ENCODE results near the gene HS3ST3A1. TPM values are rescaled to one million over a fixed set of nuclear protein-coding genes. Genes with fewer than 3 reads are reported as not detected.

HS3ST3A1 gene
- total RNA-seq, 1 donor from 2014 or later: 9.7 TPM

Small RNA genes within 50 kb of the gene (microRNA-seq; reads per million reads assigned to microRNA genes)
- not detected for gene MIR548H3

Measured in myocyte (in vitro differentiated cells).